Panc1 (cell line): Measurements from ENCODE around the gene GPR107.

Experiments used
- POLR2AphosphoS5 ChIP-seq: IDR thresholded peaks from 2 replicates; pipeline ENCODE4 v1.6.1; 2012; ENCODE audit warnings: mild to moderate bottlenecking, low read depth, low read length, moderate library complexity
- SIN3A ChIP-seq: IDR thresholded peaks from 2 replicates; pipeline ENCODE4 v1.6.1; 2012; ENCODE audit warnings: low read depth, mild to moderate bottlenecking, low read length, moderate library complexity, borderline replicate concordance; ENCODE audit not compliant: insufficient read depth
- TCF7L2 ChIP-seq: IDR thresholded peaks from 2 replicates; pipeline ENCODE4 v1.6.1; 2011; ENCODE audit warnings: mild to moderate bottlenecking, low read depth, low read length, inconsistent platforms
- TF ChIP-seq, protein P1 (sequence below): fragments of 450-650 bp; IDR thresholded peaks from 2 replicates; pipeline ENCODE4 v1.5.1; 2017; ENCODE audit warnings: mild to moderate bottlenecking

DNA sequence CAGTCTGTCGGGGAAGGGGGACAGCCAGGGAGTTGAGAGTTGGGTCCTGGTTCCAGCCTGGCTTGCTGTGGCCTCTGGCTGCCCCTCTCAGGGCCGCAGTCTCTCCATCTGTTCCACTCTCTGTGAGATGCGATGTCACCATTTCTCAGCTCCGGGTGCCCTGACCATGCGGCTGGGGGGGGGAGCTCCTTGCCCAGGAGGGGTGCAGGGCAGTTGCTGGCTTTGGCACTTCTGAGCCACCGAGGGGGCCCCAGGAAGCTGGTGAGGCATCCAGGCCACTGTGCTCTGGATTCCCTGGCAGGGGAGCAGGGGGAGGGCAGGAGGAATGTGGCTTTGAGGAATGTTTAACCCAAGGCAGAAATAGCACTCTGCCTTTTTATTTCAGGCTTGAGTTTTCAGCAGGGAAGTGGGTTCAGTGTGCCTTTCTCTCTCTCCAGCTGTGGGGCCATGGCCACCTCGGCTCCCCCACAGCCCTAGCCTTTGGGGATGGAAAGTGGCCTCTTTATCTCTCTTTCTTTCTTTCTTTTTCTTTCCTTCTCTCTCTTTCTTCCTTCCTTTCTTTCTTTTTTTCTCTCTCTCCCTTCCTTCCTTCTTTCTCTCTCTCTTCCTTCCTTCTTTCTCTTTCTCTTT, 129.5 kb downstream of the GPR107 start:
- TF ChIP-seq, protein P1, sequence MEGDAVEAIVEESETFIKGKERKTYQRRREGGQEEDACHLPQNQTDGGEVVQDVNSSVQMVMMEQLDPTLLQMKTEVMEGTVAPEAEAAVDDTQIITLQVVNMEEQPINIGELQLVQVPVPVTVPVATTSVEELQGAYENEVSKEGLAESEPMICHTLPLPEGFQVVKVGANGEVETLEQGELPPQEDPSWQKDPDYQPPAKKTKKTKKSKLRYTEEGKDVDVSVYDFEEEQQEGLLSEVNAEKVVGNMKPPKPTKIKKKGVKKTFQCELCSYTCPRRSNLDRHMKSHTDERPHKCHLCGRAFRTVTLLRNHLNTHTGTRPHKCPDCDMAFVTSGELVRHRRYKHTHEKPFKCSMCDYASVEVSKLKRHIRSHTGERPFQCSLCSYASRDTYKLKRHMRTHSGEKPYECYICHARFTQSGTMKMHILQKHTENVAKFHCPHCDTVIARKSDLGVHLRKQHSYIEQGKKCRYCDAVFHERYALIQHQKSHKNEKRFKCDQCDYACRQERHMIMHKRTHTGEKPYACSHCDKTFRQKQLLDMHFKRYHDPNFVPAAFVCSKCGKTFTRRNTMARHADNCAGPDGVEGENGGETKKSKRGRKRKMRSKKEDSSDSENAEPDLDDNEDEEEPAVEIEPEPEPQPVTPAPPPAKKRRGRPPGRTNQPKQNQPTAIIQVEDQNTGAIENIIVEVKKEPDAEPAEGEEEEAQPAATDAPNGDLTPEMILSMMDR, result no peak
- TF ChIP-seq POLR2AphosphoS5 (no peak), SIN3A (no peak), TCF7L2 (no peak)
